Regular cardiac myocyte (primary cell): ENCODE data around the gene SLC36A3. TPM values are rescaled to one million over a fixed set of nuclear protein-coding genes. Genes with fewer than 3 reads are reported as not detected.

Source experiments
- total RNA-seq: library from RNA; depleted of rRNA; stranded (reverse); fragments of >200 nt; gene quantifications from 2 replicates; pipeline ENCODE4 v1.2.3, GENCODE V29; 2014

Gene SLC36A3
- not detected in 2 replicates for total RNA-seq

GRCh38 chr5:151303666-151304065, at the start of gene SLC36A3:
TSS of gene SLC36A3 (minus strand) at chr5:151303766. CDS start at chr5:151303354, 412 bp downstream.

GRCh38 chr5:151347369-151347768, 43.8 kb upstream of the SLC36A3 start, which contains the start of gene SLC36A2:
TSS of gene SLC36A2 (minus strand) at chr5:151347559. CDS start at chr5:151347460, 99 bp downstream.

GRCh38 chr5:151252762-151253604, 50.6 kb downstream of the SLC36A3 start, which contains the start of gene GM2A:
TSS of gene GM2A (plus strand) at chr5:151253185. CDS start at chr5:151253217, 32 bp downstream.

Other genes starting within 250 kb of the SLC36A3 start
- 42.9 and 86.5 TPM in 2 replicates for gene TNIP1, start 222.7 kb downstream of the SLC36A3 start, total RNA-seq
- 423 and 537 TPM in 2 replicates for gene ANXA6, start 146.0 kb downstream of the SLC36A3 start, total RNA-seq
- gene CCDC69, start 79.7 kb downstream of the SLC36A3 start, total RNA-seq: 1.2 and 2.8 TPM in 2 replicates
- gene GM2A, start 50.6 kb downstream of the SLC36A3 start, total RNA-seq: 12.3 and 24.5 TPM in 2 replicates
- gene SLC36A2, start 43.8 kb upstream of the SLC36A3 start, total RNA-seq: not detected in 2 replicates
- gene SLC36A1, start 143.8 kb upstream of the SLC36A3 start, total RNA-seq: 4.2 and 5.1 TPM in 2 replicates